ENCODE results near the gene CLEC1A.
A peak's percentile ranks its signal among the peaks of the same experiment; 100 is the strongest.

CLEC1A gene

DNA sequence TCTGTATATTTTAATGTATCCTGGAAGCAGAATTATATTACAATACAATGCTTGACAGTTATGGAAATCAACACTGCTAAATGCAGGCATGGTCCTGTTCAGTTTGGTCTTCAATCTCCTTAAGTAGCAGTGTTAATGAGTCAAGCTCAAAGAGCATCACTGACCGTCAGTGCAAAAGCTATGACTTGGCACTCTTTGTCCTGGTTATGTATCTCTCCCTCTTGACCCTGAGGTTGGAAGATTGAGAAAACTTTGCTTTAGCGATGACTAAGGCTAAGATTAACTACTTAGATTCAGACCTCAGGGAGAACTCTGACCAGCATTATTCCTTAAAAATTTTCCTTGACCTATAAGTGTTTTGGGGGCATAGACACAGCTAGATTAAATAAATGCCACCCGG, 20.3 kb upstream of the CLEC1A start:
- TF ChIP-seq, protein P1, sequence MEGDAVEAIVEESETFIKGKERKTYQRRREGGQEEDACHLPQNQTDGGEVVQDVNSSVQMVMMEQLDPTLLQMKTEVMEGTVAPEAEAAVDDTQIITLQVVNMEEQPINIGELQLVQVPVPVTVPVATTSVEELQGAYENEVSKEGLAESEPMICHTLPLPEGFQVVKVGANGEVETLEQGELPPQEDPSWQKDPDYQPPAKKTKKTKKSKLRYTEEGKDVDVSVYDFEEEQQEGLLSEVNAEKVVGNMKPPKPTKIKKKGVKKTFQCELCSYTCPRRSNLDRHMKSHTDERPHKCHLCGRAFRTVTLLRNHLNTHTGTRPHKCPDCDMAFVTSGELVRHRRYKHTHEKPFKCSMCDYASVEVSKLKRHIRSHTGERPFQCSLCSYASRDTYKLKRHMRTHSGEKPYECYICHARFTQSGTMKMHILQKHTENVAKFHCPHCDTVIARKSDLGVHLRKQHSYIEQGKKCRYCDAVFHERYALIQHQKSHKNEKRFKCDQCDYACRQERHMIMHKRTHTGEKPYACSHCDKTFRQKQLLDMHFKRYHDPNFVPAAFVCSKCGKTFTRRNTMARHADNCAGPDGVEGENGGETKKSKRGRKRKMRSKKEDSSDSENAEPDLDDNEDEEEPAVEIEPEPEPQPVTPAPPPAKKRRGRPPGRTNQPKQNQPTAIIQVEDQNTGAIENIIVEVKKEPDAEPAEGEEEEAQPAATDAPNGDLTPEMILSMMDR (conservative IDR thresholded peaks at IDR 0.05; ENCODE audit: low read length): no peak
- DNase-seq (ENCODE audit: low read depth): no peak
- no peak overlapping the region for H3K4me3 ChIP-seq (ENCODE audit: low read length)

DNA sequence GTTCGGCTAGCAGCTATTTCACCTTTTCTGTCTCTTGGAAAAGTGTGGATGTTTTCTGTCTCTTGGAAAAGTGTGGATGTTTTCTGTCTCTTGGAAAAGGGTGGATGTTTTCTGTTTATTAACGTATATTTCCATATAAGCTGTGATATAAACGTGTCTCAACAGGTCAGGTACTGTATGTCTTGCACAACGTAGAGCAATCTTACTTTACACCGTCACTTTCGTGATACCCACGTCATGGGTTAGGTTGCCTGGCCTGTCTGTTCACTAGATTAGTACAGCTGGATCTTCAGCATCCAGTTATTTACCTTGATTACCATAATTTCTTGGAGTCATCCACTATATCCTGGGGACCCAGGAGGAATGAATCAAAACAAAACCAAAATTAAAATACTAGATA, 17.1 kb upstream of the CLEC1A start:
- DNase-seq (ENCODE audit: low read depth): no peak
- no peak overlapping the region for H3K4me3 ChIP-seq (ENCODE audit: low read length)
- TF ChIP-seq, protein P1 (conservative IDR thresholded peaks at IDR 0.05; ENCODE audit: low read length): no peak

DNA sequence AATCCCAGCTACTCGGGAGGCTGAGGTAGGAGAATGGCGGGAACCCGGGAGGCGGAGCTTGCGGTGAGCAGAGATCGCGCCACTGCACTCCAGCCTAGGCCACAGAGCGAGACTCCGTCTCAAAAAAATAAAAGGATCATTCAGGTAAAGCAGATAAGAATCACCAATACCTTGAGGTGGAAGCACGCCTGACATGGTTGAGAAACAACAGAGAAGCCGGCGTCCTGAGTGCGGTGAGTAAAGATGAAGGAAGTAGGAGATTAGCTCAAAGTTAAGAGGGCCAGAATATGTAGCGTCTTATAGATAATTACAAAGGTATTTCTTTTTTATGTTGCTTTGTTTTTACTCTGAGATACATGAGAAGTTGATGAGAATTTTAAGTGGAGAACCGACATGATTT, 16.5 kb upstream of the CLEC1A start:
- TF ChIP-seq, protein P1 (conservative IDR thresholded peaks at IDR 0.05; ENCODE audit: low read length): no peak
- DNase-seq (ENCODE audit: low read depth): no peak

DNA sequence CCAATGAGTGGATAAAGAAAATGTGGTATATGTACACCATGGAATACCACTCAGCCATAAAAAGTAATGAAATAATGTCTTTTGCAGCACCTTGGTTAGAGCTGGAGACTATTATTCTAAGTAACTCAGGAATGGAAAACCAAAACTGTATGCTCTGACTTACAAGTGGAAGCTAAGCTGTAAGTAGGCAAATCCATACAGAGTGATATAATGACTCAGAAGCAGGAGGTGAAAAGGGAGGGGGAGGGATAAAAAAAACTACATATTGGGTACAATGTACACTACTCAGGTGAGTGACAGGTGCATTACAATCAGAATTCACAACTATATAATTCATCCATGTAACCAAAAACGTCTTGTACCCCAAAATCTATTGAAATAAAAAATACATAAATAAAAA, 15.1 kb upstream of the CLEC1A start:
- TF ChIP-seq, protein P1 (conservative IDR thresholded peaks at IDR 0.05; ENCODE audit: low read length): no peak
- DNase-seq (ENCODE audit: low read depth): no peak
- H3K4me3 ChIP-seq (ENCODE audit: low read length): no peak overlapping the region

More for the DNA sequence above, 16.5 kb upstream of the CLEC1A start:
- H3K4me3 ChIP-seq (ENCODE audit: low read length): no peak overlapping the region

DNA sequence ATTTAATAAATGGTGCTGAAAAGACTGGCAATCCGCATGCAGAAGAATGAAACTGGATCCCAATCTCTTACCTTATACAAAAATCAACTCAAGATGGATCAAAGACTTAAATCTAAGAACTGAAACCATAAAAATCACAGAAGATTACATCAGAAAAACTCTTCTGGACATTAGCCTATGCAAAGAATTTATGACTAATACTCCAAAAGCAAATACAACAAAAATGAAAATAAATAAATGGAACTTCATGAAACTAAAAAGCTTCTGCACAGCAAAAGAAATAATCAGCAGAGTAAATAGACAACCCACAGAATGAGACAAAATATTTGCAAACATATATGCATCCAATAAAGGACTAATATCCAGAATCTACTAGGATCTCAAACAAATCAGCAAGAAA, 14.3 kb upstream of the CLEC1A start:
- TF ChIP-seq, protein P1 (conservative IDR thresholded peaks at IDR 0.05; ENCODE audit: low read length): no peak
- H3K4me3 ChIP-seq (ENCODE audit: low read length): no peak overlapping the region

DNA sequence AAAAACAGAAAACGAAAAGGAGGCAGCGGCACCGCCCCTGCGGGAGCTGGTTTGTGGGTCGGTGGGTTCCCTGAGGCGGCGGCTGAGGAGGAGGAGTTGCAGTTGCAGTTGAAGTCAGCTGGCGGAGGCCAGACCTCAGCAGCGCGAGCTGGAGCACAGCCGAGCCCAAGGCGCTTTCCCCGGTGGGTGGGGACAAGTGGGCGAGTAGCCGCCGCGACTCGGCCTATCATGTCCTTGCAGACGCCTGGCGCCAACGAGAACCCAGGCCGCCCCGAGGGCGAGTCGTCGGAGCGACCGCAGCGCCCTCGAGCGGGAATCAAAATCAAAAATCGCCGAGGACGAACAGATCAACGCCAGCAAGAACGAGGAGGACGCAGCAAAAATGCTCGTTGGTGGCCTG, 12.7 kb upstream of the CLEC1A start:
- TF ChIP-seq, protein P1 (conservative IDR thresholded peaks at IDR 0.05; ENCODE audit: low read length): no peak
- no peak for DNase-seq (ENCODE audit: low read depth)

More for the DNA sequence above, 14.3 kb upstream of the CLEC1A start:
- peak; percentile 9 for DNase-seq (ENCODE audit: low read depth)

DNA sequence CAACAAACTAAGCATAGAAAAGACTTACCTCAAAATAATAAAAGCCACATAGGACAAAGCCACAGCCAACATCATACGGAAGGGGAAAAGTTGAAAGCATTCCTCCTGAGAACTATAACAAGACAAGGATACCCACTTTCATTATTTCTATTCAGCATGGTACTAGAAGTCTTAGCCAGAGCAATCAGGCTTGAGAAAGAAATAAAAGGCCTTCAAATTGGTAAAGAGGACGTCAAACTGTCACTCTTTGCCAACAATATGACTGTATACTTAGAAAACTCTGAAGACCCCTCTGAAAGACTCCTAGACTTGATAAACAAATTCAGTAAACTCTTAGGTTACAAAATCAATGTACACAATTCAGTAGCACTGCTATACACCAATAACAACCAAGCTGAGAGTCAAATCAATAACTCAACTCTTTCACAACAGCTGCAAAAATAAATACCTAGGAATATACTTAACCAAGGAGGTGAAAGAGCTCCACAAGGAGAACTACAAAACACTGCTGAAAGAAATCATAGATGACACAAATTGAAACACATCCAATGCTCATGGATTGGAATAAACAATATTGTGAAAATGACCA, 11.6 kb upstream of the CLEC1A start:
- no peak overlapping the region for H3K4me3 ChIP-seq (ENCODE audit: low read length)
- no peak for DNase-seq (ENCODE audit: low read depth)
- TF ChIP-seq, protein P1 (conservative IDR thresholded peaks at IDR 0.05; ENCODE audit: low read length): no peak

More for the DNA sequence above, 12.7 kb upstream of the CLEC1A start:
- H3K4me3 ChIP-seq (ENCODE audit: low read length): no peak overlapping the region
